GM19025 (cell line): ENCODE measurements around the gene ACR.
"Not testable (repeated sequence)": the region's sequence is repeated elsewhere in the genome, so short reads cannot be mapped to it uniquely, and the experiment has no call there.

Experiments used
- ATAC-seq: cut with Tn5 transposase; IDR thresholded peaks from one replicate; pipeline ENCODE4 v1.9.1; 2021; ENCODE audit warnings: mild to moderate bottlenecking, low read depth, moderate library complexity; ENCODE audit not compliant: unreplicated experiment

The ACR gene

GRCh38 chr22:50759597-50760341 lies 21.8 kb downstream of the ACR start:
- ATAC-seq: not testable (repeated sequence)

GRCh38 chr22:50761829-50762228 lies 23.8 kb downstream of the ACR start:
- not testable (repeated sequence) for ATAC-seq

- not testable (repeated sequence) for ATAC-seq
Measured at GRCh38 chr22:50764288-50764687, 26.3 kb downstream of the ACR start.

- not testable (repeated sequence) for ATAC-seq
Measured at GRCh38 chr22:50775132-50775531, 37.1 kb downstream of the ACR start.

- ATAC-seq: not testable (repeated sequence)
Measured at GRCh38 chr22:50777631-50778030, 39.6 kb downstream of the ACR start.

GRCh38 chr22:50780244-50780643 lies 42.2 kb downstream of the ACR start:
- not testable (repeated sequence) for ATAC-seq

- ATAC-seq: not testable (repeated sequence)
Measured at GRCh38 chr22:50782253-50782652, 44.2 kb downstream of the ACR start.

GRCh38 chr22:50783033-50783879 lies 45.3 kb downstream of the ACR start, which contains the start of gene RABL2B:
Gene RABL2B (minus strand): TSS chr22:50783636. CDS start chr22:50782294, 1,342 bp downstream.
- peak; percentile 95 for ATAC-seq

GRCh38 chr22:50783880-50784276 lies 45.9 kb downstream of the ACR start:
- ATAC-seq: peak; percentile 12

- not testable (repeated sequence) for ATAC-seq
Measured at GRCh38 chr22:50785289-50785688, 47.3 kb downstream of the ACR start.

- not testable (repeated sequence) for ATAC-seq
Measured at GRCh38 chr22:50786936-50787335, 48.9 kb downstream of the ACR start.
